GM12801 (cell line): ENCODE results near the gene VPS13D.

Experiments
- TF ChIP-seq, protein P1 (sequence below): IDR thresholded peaks from one replicate; pipeline ENCODE4 v1.5.1; 2011; ENCODE audit warnings: control low read depth; ENCODE audit not compliant: insufficient read length; ENCODE audit errors: extremely low read depth

The VPS13D gene

DNA sequence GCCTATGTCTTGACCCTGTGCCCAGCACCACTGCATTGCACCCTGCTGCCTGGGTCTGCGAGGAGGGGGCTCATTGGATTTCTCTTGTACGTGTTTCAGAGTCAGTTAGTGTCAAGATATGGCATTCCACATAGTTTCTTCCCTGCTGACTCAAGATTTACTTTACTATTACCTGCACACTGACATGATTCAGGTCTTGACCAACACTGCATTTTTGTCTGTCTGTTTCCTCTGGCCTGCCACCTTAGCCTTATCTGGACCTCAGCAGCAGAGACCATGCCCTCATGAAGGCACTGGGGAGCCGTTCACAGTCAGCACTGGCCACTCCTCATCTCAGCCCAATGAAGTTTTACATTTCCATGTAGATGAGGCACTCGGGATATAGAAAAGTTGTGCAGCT is 232.8 kb downstream of the VPS13D start:
- TF ChIP-seq, protein P1, sequence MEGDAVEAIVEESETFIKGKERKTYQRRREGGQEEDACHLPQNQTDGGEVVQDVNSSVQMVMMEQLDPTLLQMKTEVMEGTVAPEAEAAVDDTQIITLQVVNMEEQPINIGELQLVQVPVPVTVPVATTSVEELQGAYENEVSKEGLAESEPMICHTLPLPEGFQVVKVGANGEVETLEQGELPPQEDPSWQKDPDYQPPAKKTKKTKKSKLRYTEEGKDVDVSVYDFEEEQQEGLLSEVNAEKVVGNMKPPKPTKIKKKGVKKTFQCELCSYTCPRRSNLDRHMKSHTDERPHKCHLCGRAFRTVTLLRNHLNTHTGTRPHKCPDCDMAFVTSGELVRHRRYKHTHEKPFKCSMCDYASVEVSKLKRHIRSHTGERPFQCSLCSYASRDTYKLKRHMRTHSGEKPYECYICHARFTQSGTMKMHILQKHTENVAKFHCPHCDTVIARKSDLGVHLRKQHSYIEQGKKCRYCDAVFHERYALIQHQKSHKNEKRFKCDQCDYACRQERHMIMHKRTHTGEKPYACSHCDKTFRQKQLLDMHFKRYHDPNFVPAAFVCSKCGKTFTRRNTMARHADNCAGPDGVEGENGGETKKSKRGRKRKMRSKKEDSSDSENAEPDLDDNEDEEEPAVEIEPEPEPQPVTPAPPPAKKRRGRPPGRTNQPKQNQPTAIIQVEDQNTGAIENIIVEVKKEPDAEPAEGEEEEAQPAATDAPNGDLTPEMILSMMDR, result no peak

DNA sequence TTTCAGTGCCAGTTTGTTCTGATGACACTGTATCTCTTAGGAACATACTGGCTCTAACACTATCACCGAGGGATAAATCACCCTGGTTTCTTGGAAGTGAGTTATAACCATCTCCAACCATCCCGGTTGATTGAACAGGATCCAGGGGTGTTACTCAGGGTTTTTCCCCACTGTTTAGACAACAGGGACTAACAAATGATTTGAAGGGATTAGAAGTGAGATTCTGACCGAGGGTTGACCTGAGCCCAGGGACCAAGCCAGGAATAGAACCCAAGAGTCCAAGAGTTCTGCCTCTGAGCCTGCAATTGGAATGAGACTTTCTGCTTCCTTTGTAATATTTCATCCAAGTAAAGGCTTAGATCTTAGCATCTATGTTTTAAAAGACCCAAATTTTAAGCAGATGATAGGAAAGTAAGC is 234.2 kb downstream of the VPS13D start:
- TF ChIP-seq, protein P1, result no peak

DNA sequence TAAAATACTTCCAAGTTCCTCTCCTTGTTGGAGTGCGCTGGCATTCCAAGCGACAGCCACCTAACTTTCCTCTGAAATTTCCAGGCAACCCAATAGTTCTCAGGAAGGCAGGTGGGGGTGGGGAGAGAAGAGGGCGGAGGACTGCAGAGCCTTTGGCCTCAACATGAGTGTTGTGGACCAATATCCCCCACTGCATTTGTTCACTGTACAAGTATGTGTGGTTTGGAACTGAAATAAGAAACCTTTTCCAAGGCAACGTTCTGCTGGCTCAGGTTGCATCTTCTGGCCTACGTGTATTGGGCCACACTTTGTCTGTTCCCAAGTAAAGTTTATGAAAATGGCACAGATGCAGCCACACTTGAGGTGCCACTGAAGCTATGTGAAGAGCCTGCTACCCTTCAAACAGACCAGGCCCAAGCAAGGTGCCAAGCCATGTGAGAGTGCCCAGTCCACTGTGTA is 234.8 kb downstream of the VPS13D start:
- TF ChIP-seq, protein P1, result no peak

DNA sequence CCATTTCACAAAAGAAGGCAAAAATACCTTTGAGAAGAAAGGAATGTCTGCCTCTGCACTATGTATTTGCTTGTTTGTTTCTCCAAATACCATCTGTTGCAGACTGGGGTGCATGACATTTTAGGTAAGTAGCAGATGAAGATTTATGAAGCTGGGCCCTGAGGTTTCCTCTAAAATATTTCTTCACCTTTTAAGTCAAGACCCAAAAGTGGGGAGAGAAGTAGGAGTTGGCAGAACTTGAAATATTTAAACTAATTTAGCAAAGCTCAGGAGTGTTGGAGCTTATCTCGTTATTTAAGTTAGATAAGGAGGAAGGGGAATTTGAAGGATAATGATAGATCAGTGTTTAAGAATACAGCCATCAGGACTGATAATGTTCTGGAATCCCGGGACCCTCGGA is 235.3 kb downstream of the VPS13D start:
- TF ChIP-seq, protein P1, result no peak

DNA sequence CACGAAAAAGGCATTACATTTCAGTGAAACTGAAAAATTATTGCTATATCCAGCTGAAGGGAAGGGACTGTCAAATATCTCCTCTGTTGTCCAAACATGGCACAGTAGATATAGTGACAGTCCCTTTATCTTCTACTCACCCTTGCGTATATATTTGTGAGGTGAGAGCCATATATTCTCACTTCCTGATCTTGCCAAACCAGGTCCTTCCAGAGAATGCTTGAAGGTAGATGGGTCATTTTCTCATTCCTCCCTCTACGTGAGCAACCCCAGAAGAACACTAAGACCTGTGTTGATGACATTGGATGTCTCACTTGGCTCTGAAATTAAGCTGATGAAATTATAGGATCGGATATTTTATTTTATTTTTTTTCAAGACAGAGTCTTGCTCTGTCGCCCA is 237.0 kb downstream of the VPS13D start:
- TF ChIP-seq, protein P1, result no peak

DNA sequence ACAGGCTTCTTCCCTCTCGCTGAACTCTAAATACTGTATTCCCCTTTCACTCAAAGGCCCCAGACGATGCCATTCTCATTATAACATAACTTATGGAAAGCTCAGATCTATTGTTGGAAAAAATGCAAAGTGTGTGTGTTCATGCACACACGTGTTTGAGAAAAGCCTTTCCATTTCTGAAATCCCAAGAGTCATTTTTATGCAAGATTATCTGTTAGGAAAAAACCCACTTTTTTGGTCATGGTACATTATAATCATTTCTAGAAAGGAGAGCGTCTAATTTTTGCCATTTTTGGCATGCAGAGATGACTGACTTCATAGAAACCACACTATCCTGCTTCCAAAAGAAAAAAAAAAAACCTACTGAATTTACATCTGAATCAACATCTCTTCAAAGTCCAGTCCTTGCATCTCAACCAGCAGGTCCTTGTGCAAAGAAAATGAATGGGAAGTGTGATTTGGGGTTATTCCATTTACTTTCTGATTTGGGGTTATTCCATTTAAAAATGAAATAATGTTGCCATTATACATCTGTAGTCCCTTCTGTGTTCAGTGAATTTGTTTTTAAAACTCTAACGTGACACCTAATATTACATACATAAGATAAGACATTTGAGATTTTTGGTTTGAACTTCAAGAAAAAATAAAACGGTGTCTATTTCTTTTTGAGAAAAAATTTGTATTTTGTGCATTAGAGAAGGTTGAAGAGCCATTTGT is 237.9 kb downstream of the VPS13D start:
- TF ChIP-seq, protein P1, result no peak

DNA sequence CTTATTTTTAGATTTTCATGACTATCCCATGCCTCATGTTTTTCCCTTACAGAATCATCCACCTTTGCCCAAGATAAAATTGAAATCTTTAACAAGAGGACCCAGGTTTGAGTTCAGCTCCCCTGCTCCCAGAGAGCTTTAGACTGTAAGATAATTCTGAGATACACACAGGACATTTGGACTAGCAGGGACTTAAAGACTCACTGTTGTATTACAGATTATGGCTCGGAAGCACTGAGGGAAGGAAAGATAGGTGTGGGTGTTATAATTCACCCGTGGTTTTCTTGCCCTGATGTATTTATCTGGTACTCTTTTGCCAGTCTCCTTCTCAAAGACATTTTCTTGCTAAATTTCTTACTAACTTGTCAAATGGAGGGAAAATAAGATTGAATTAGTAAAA is 238.5 kb downstream of the VPS13D start:
- TF ChIP-seq, protein P1, result no peak
